T-helper 9 cell (primary cell): Measurements from ENCODE around the gene EPS15.
"Not testable (repeated sequence)": the region's sequence is repeated elsewhere in the genome, so short reads cannot be mapped to it uniquely, and the experiment has no call there.

Experiments
- DNase-seq: peaks from one replicate; pipeline ENCODE4 v3.0.0-alpha.2; 2020

EPS15 gene

DNA sequence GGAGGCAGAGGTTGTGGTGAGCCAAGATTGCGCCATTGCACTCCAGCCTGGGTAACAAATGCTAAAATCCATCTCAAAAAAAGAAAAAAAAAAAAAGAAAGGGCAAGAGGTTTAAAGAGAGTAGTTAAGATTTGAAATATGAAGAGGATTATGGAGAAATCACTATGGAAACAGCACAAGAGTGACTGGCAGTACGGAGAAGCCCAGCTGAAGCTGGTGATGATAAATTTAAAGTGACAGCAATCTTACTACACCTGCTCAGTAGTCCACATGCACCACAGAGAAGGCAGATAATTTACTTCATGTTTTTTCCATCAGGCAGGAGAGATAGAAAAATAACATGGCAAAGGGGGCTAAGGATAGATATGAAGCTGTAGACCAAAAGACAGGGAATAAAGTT is 56.8 kb downstream of the EPS15 start:
- DNase-seq: not testable (repeated sequence)

DNA sequence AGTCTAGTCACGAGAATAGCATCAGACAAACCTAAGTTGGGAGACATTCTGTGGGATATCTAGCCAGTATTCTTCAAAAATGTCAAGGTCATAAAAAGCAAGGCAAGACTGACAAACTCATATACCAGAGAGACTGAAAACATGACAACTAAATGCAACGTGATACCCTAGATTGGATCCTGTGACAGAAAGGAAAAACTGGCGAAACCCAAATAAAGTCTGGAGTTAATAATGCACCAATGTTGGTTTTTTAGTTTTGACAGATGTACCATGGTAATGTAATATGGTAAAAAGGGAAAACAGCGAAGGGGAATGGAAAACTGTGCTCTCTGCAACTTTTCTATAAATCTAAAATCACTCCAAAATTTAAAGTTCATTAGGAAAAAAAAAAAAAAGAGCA is 64.5 kb downstream of the EPS15 start:
- no peak for DNase-seq

- DNase-seq: no peak
Observed at GRCh38 chr1:51453010-51453409, 66.1 kb downstream of the EPS15 start.

GRCh38 chr1:51448844-51449454 is 70.1 kb downstream of the EPS15 start:
- DNase-seq: not testable (repeated sequence)

DNA sequence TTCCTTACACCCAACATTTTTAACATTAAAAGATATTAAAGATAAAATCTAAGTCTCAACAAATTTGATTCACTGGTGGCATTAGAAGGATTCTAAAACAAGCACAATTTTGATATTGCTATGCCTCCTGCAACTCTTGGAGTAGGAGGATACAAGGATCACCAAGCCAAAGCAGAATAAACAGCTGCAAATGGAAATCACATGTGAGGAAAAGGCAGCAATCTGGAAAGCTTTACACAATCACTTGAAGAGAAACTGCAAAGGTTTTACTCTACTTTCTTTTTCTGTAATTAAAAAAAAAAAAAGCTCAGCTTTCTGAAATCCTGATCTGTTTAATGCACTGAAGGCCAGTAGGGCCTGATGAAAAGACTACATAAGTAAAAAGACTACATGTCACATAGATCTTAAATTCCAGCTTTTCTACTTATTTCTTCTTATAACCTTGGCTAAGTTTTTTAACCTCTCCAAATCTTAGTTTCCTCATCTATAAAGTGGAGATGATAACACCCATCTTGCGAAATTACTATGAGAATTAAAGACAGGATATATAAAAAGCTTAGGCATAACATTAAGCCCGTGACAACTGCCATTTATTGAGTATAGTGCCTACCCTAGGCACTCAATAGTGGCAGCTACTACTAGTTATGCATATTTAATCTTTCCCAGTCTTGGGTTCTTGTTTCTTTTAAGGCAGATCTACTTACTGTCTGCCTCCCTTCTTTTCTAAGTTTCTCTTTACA is 73.5 kb downstream of the EPS15 start:
- DNase-seq: no peak

DNA sequence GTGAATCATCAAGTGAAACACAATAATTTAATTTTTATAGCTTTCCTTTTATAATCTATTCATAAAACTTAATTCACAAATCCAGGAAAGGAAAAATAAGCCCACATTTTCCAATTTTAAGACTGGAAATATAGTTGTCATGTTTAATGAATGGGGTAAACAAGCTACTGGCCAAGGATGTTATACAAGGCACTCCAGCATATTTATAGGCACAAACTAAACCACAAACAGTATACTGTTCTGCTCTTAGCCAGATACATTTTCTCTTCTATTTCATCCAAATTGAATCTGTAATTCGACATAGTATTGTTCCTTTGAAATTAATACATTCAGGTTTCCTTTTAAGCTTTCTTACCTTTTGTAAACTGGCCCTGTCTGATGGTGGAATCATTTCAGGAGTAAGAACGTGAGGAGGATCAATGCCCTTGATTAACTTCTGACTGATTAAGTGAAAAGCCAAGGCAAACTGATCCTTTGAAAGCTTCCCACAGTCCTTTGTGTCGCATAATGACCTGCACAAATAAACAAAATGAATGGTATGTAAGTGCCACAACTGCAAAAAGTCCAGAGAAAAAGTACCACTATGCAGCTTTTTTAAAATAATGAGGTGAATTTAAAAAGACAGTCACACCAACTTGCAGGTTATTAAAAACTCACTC is 74.4 kb downstream of the EPS15 start:
- no peak for DNase-seq

DNA sequence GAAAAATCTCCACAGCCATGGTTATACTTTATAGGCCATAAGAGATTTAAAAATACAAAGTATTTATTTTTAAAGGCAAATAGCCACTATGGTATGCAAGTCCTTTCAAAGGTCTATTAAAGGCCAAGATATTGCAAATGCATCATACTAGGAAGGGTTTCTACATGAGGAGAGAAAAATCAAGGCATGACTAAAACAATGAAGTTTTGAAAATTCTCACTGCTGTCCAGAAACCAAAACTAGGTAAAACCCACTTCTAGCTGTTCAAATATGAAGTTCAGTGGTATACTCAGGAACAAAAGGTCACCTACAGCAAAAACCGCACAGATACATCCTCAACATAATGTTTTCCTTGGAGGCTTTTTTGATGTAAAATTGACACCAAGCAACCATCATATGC is 75.0 kb downstream of the EPS15 start:
- no peak for DNase-seq

GRCh38 chr1:51443555-51443954 is 75.5 kb downstream of the EPS15 start:
- no peak for DNase-seq

DNA sequence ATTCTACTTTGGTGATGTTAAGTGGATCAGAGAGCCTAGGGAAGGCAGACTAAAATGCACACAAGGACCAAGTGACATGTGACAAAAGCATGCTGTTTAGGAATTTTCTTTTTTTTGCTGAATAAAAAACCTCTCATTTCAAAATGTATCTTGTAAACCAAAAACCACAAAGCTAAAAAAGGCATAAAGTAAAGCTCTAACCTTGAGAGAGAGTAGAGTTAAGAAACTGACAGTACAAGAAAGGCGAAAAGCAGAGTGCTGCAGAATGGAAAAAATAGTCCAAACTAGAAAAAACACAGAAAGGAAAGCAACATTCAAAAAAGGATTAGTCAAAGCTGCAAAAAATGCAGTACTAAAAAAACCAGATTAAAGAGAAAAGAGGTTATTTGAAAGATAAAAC is 76.5 kb downstream of the EPS15 start:
- no peak for DNase-seq

DNA sequence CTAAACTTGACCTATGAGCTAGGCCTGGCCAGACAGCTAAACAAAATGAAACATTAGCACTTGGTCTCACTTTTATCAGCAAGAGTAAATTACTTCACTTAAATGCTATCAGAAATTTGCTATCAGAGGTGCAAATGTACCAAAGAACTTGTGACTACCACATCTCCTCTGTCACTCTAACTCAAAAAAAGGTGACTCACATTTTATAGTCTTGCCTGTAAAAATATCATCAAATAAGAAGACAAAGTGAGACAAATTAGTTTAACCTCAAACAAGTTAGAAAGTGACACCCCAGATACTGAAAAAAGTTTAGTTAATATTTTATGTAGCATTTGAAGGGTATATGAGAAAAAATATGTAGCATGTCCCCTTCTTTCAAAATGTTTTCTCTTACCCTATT is 76.9 kb downstream of the EPS15 start:
- no peak for DNase-seq

GRCh38 chr1:51439895-51440294 is 79.2 kb downstream of the EPS15 start:
- DNase-seq: no peak

DNA sequence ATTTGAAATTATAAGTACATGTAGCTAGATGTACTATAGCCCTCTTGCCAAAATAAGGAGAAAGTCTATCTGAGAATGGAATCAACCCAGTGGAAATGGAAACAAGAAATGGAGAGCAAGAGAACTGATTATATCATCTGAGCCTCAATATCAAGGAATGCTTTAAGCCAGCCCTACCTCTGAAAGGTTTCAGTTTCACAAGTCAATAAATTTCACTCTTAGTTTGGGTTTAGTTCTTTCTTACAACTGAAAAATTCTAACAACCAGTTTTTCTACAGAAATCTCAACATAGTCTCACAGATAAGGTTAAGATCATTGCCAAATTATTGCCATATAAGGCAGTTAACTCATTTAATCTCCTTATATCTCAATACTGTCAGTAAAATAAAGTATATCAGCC is 80.0 kb downstream of the EPS15 start:
- DNase-seq: no peak

DNA sequence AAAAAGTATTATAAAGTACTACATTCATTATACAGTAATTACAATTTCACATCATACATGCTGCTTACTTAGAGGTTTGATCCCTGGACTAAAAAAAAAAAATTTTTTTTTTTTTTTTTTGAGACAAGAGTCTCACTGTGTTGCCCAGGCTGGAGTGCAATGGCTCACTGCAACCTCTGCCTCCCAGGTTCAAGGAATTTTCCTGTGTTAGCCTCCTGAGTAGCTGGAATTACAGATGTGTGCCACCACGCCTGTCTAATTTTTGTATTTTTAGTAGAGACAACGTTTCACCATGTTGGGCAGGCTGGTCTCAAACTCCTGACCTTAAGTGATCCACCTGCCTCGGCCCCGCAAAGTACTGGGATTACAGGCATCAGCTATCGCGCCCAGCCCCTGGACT is 81.7 kb downstream of the EPS15 start:
- not testable (repeated sequence) for DNase-seq

DNA sequence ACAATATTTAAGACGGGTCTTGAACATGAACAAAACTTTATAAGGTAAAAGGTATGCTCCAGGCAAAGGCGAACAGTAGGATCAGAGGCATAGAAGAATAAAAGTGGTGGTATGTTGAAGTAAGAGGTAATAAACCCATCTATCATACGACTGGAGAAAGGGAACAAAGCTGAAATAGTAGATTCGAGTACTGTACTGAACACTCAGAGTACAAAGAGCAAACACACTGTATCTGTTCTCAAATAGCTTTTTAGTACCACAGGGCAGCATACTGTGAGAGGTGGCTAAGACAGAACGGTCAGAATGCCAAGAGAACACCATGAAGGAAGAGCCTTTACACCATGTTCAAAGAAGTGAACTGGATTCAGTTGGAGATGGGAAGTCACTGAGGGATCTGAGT is 83.2 kb downstream of the EPS15 start:
- no peak for DNase-seq

- DNase-seq: no peak
Observed at GRCh38 chr1:51433972-51434510, 85.0 kb downstream of the EPS15 start.

GRCh38 chr1:51433269-51433971 is 85.6 kb downstream of the EPS15 start:
- DNase-seq: no peak

DNA sequence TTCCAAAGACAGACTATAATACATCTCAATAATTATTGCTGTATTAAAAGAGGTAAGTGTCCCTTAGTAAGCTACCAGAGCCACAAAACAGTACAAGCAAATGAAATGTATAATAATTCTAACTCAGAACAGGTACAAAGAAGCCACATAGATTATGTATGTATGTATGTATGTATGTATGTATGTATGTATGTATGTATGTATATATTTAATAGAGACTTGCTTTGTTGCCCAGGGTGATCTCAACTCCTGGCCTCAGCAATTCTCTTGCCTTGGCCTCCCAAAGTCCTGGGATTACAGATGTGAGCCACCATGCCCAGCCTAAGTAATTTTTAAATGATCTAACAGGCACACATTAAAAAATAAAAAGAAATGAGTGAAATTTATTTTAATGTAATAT is 86.9 kb downstream of the EPS15 start:
- no peak for DNase-seq

- no peak for DNase-seq
Observed at GRCh38 chr1:51427438-51427837, 91.6 kb downstream of the EPS15 start.

DNA sequence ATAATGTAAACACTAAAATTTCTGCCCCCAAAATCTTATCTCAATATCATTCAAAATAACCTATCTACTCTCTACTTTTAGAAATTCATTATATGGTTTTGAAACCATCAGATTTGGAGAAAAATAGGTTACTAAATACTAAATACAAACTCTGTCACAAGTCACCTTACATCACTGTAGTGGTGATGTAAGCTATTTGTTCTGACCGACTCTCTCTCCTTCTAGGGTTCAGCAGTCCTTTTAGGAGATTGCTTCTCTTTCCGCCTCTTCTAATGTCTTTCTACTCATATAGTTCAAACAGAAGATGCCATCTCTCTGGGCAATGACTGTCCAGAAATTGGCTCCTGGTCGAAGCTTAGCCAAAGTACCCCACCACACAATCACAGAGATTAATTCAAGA is 93.1 kb downstream of the EPS15 start:
- DNase-seq: no peak

DNA sequence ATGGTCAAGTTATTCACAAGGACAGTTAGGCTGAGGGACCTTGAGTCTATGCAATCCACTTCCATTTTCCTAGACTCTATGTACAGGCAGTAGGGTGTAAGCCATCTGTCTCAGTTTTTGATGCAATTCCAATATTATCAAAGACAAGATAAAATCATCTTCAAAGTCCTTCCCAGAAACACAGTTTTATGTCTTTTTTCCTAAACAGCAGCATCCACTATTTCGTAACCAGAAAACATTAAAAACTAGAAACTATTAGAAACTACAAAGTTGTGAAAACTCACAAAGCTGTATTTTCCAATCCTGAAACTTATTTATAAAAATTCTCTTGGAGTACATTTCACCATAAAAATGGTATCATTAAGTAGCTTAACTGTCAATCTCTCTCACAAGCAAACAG is 93.8 kb downstream of the EPS15 start:
- no peak for DNase-seq

GRCh38 chr1:51423073-51423821 is 95.8 kb downstream of the EPS15 start:
- no peak for DNase-seq

- DNase-seq: no peak
Observed at GRCh38 chr1:51422367-51423072, 96.5 kb downstream of the EPS15 start.
